GM12801 (cell line): ENCODE measurements around the gene CEACAM18.

Experiments
- CTCF ChIP-seq: IDR thresholded peaks from one replicate; pipeline ENCODE4 v1.5.1; 2011; ENCODE audit warnings: control low read depth; ENCODE audit not compliant: insufficient read length; ENCODE audit errors: extremely low read depth

CEACAM18 gene

GRCh38 chr19:51478381-51479234 is at the start of gene CEACAM18:
CEACAM18 (plus strand) TSS chr19:51478539.
- TF ChIP-seq CTCF = no peak

GRCh38 chr19:51430221-51430620 is 48.1 kb upstream of the CEACAM18 start:
- TF ChIP-seq CTCF = no peak

GRCh38 chr19:51431124-51431523 is 47.2 kb upstream of the CEACAM18 start:
- TF ChIP-seq CTCF = no peak

DNA sequence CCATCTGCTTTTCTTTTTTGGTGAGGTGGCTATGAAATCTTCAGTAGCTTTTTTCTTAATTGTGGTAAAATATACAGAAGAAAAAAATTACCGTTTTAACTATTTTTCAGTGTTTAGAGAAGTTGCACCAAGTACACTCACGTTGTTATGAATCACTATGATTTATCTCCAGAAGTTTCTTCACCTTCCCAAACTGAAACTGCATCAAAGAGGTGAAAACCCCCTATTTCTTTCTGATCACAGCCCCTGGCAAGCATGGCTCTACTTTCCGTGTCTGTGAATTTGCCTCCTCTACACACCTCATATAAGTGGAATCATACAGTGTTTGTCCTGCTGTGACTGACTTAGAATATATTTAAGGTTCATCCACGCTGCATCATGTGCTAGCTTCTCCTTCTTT is 45.3 kb upstream of the CEACAM18 start:
- no peak for TF ChIP-seq CTCF

DNA sequence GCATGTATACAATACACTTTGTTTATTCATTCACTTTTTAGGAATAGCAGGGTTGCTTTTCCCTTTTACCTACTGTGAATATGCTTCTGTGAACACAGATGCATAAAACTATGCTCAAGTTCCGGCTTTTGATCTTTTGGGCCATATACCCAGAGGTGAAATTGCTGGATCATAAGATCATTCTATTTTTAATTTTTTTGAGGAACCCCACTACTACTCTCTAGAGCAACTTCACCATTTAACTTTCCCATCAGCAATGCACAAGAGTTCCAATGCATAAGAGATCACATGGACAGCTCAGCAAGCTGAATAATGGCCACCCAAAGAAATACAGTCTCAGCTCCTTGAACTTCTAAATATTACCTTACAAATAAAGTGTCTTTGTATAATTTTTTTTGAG is 43.9 kb upstream of the CEACAM18 start:
- TF ChIP-seq CTCF = no peak

DNA sequence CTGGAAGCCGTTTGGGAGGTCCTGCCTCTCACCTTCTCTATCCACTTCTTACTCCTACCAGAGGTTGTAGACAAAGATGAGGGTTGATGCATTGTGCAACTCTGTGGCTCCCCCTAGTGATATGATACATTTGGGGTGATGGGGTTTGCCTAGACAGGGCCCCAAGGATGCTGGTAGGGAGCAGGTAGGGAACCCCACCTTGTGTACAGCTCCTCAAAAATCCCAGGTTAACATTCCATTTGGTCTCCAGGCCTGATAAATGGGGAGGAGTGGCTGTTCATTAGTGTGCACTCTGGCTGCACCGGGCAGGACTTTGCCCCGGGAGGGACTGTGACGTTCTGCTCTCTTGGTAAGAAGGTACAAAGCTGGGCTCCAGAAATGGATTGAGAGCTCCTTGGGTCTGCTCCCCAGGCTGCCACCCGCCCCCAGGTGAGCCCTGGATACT is 39.3 kb upstream of the CEACAM18 start:
- no peak for TF ChIP-seq CTCF

DNA sequence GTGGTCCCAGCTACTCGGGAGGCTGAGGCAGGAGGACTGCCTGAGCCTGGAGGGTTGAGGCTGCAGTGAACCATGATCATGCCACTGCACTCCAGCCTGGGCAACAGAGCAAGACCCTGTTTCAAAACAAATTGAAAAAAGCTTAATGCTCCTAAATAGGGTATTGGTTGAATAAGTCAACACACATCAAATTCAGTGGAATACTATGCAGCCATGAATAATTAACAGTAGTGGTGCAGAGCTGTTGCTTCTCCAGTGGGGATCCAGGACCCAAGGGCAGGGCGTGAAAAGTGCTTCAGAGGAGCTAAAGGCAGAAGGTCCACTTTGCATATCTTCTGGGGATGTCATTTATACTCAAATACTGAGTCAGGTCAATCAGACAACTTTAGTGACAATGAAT is 38.3 kb upstream of the CEACAM18 start:
- no peak for TF ChIP-seq CTCF
